ENCODE measurements around the gene APPL2.

Gene APPL2

GRCh38 chr12:105221583-105222283 lies 14.2 kb downstream of the APPL2 start:
- no peak for DNase-seq

GRCh38 chr12:105220929-105221290 lies 15.1 kb downstream of the APPL2 start:
- DNase-seq = no peak

GRCh38 chr12:105220150-105220928 lies 15.6 kb downstream of the APPL2 start:
- no peak for DNase-seq

- no peak for DNase-seq
Measured at GRCh38 chr12:105219261-105220028, 16.5 kb downstream of the APPL2 start.

GRCh38 chr12:105218434-105218833 lies 17.5 kb downstream of the APPL2 start:
- no peak for DNase-seq

GRCh38 chr12:105214670-105215375 lies 21.2 kb downstream of the APPL2 start:
- no peak for DNase-seq

- DNase-seq = no peak
Measured at GRCh38 chr12:105214148-105214547, 21.8 kb downstream of the APPL2 start.

- no peak for DNase-seq
Measured at GRCh38 chr12:105212438-105212837, 23.5 kb downstream of the APPL2 start.

GRCh38 chr12:105209091-105209490 lies 26.9 kb downstream of the APPL2 start:
- DNase-seq = no peak

GRCh38 chr12:105206686-105207374 lies 29.1 kb downstream of the APPL2 start:
- no peak for DNase-seq

- no peak for DNase-seq
Measured at GRCh38 chr12:105205322-105206048, 30.5 kb downstream of the APPL2 start.

- DNase-seq = no peak
Measured at GRCh38 chr12:105204916-105205315, 31.1 kb downstream of the APPL2 start.

GRCh38 chr12:105204127-105204526 lies 31.8 kb downstream of the APPL2 start:
- DNase-seq = no peak

GRCh38 chr12:105202202-105202601 lies 33.8 kb downstream of the APPL2 start:
- DNase-seq = no peak

GRCh38 chr12:105201299-105201698 lies 34.7 kb downstream of the APPL2 start:
- no peak for DNase-seq

GRCh38 chr12:105200385-105200784 lies 35.6 kb downstream of the APPL2 start:
- no peak for DNase-seq

GRCh38 chr12:105198961-105199360 lies 37.0 kb downstream of the APPL2 start:
- no peak for DNase-seq

GRCh38 chr12:105196090-105196489 lies 39.9 kb downstream of the APPL2 start:
- no peak for DNase-seq

- DNase-seq = no peak
Measured at GRCh38 chr12:105194947-105195346, 41.0 kb downstream of the APPL2 start.

GRCh38 chr12:105192624-105193225 lies 43.2 kb downstream of the APPL2 start:
- no peak for DNase-seq

GRCh38 chr12:105190530-105190929 lies 45.4 kb downstream of the APPL2 start:
- DNase-seq = no peak

Measured in SHP77 (cell line).